Measurements from ENCODE around the gene SLC13A3.

Gene SLC13A3

GRCh38 chr20:46563170-46563859, 87.9 kb downstream of the SLC13A3 start:
- TF ChIP-seq CTCF (IDR thresholded peaks at IDR 0.05; ENCODE audit: low read length, missing control alignments) = no peak
- no peak overlapping the region for H3K4me3 ChIP-seq (replicated peaks; ENCODE audit: low read depth, low read length)
- DNase-seq (ENCODE audit: low read depth) = no peak

DNA sequence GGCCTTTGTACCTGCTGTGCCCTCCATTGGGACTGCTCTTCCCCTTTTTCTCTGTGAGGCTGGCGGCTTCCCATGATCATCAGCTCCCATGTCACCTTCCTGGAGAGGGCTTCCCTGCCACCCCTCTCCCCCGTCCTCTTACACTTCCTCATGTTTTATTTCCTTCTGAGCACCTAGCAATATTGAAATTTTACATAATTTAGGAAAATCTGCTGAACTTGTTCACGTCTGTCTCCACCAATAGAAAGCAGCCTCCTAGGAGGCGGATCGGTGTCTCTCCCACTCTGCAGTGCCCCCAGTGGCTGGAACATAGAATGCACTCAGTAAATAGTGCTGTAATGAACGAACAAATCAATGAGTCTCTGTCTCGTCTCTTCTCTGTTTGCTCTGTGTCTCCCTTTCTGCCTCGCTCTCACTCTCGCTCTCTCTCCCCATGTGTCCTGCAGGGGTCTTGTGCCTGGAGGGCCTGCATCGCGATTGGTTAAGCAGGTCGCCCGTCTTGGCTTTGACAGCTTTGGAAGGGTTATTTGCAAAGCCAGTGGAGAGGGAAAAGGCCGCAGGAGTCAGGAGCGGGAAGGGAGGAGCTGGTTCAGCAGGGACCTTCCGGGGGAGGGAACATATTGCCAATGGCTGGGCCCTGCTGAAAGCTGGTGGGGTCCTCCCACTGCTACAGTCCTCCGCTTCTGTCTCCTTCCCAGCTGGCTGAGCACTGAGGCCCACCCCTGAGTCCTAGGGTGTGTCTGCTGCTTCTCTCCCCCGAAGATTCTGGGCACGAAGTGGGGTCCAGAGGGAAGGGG, 88.7 kb downstream of the SLC13A3 start:
- peak; percentile 85 for TF ChIP-seq CTCF (IDR thresholded peaks at IDR 0.05; ENCODE audit: low read length, missing control alignments)
- peak overlapping the region; percentile 20 for H3K4me3 ChIP-seq (replicated peaks; ENCODE audit: low read depth, low read length)
- peak; percentile 63 for DNase-seq (ENCODE audit: low read depth)

GRCh38 chr20:46562009-46562372, 89.3 kb downstream of the SLC13A3 start:
- no peak for DNase-seq (ENCODE audit: low read depth)
- H3K4me3 ChIP-seq (replicated peaks; ENCODE audit: low read depth, low read length) = no peak overlapping the region
- no peak for TF ChIP-seq CTCF (IDR thresholded peaks at IDR 0.05; ENCODE audit: low read length, missing control alignments)

- no peak for TF ChIP-seq CTCF (IDR thresholded peaks at IDR 0.05; ENCODE audit: low read length, missing control alignments)
- H3K4me3 ChIP-seq (replicated peaks; ENCODE audit: low read depth, low read length) = no peak overlapping the region
- DNase-seq (ENCODE audit: low read depth) = no peak
These were observed 91.4 kb downstream of the SLC13A3 start for GRCh38 chr20:46559685-46560440.

- TF ChIP-seq CTCF (IDR thresholded peaks at IDR 0.05; ENCODE audit: low read length, missing control alignments) = no peak
- DNase-seq (ENCODE audit: low read depth) = no peak
- H3K4me3 ChIP-seq (replicated peaks; ENCODE audit: low read depth, low read length) = no peak overlapping the region
These were observed 92.3 kb downstream of the SLC13A3 start for GRCh38 chr20:46559001-46559400.

DNA sequence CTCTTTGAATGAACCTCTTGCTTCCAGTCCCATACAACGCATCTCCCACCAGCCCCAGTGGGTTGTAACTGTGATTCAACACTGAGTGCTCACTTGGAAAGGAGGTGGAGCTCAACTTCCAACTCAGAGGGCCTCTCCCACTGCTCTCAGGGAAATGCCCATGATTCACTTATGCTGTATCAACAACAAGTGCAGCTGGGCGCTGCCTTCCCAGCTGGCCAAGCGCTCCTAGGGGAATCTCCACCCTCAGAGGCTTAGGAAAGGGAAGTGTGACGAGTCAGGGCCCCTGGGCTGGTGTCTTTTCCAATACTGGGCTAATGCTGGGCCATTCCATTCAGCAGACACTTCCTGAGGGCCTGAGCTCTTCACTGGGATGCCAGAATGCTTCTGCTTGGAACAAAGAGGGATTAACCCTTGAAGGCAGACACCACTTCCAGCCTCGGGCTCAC, 92.7 kb downstream of the SLC13A3 start:
- peak; percentile 76 for DNase-seq (ENCODE audit: low read depth)
- TF ChIP-seq CTCF (IDR thresholded peaks at IDR 0.05; ENCODE audit: low read length, missing control alignments) = no peak
- H3K4me3 ChIP-seq (replicated peaks; ENCODE audit: low read depth, low read length) = no peak overlapping the region

All from fibroblast of pulmonary artery (primary cell).